GM19468 (cell line): ENCODE measurements around the gene CYP2F1.

Source experiments
- ATAC-seq: cut with Tn5 transposase; IDR thresholded peaks from one replicate; pipeline ENCODE4 v1.9.1; 2021; ENCODE audit warnings: mild to moderate bottlenecking, moderate library complexity, moderate number of reproducible peaks; ENCODE audit not compliant: unreplicated experiment; ENCODE audit errors: extremely low read depth

CYP2F1 gene

GRCh38 chr19:41175801-41176777 lies 61.9 kb downstream of the CYP2F1 start:
- ATAC-seq: no peak
